Glomerular endothelial cell (primary cell): Measurements from ENCODE around the gene VPREB1. TPM values are rescaled to one million over a fixed set of nuclear protein-coding genes. Genes with fewer than 3 reads are reported as not detected.
"Not testable (repeated sequence)": the region's sequence is repeated elsewhere in the genome, so short reads cannot be mapped to it uniquely, and the experiment has no call there.

Source experiments
- DNase-seq: peaks from one replicate; pipeline ENCODE4 v3.0.0-alpha.2; 2011; ENCODE audit warnings: low read depth, low spot score; ENCODE audit errors: extremely low read depth
- total RNA-seq: library from RNA; depleted of rRNA; stranded (reverse); fragments of >200 nt; gene quantifications from 2 replicates; pipeline ENCODE4 v1.2.3, GENCODE V29; 2015

The VPREB1 gene
- total RNA-seq, 1 donor from 2014 or later: not detected

- DNase-seq: no peak
These were observed 31.4 kb upstream of the VPREB1 start for GRCh38 chr22:22213231-22213630.

GRCh38 chr22:22214819-22215329 lies 29.7 kb upstream of the VPREB1 start:
- DNase-seq: no peak

- DNase-seq: no peak
These were observed 28.7 kb upstream of the VPREB1 start for GRCh38 chr22:22215659-22216449.

- no peak for DNase-seq
These were observed 28.1 kb upstream of the VPREB1 start for GRCh38 chr22:22216450-22216959.

GRCh38 chr22:22218302-22218701 lies 26.3 kb upstream of the VPREB1 start:
- no peak for DNase-seq

- no peak for DNase-seq
These were observed 25.2 kb upstream of the VPREB1 start for GRCh38 chr22:22219140-22219996.

GRCh38 chr22:22221043-22221442 lies 23.5 kb upstream of the VPREB1 start:
- not testable (repeated sequence) for DNase-seq

- no peak for DNase-seq
These were observed 18.0 kb upstream of the VPREB1 start for GRCh38 chr22:22226448-22227187.

GRCh38 chr22:22228421-22228820 lies 16.2 kb upstream of the VPREB1 start:
- no peak for DNase-seq

GRCh38 chr22:22228921-22229320 lies 15.7 kb upstream of the VPREB1 start:
- no peak for DNase-seq

- DNase-seq: no peak
These were observed 14.7 kb upstream of the VPREB1 start for GRCh38 chr22:22229683-22230420.

GRCh38 chr22:22230438-22230837 lies 14.1 kb upstream of the VPREB1 start:
- no peak for DNase-seq

- no peak for DNase-seq
These were observed 11.5 kb upstream of the VPREB1 start for GRCh38 chr22:22233081-22233480.

GRCh38 chr22:22235558-22235957 lies 9.0 kb upstream of the VPREB1 start:
- peak; percentile 9 for DNase-seq

GRCh38 chr22:22237521-22237920 lies 7.1 kb upstream of the VPREB1 start:
- no peak for DNase-seq

GRCh38 chr22:22239311-22239939 lies 5.2 kb upstream of the VPREB1 start:
- no peak for DNase-seq

GRCh38 chr22:22241554-22241898 lies 3.1 kb upstream of the VPREB1 start:
- no peak for DNase-seq

- no peak for DNase-seq
These were observed 2.1 kb upstream of the VPREB1 start for GRCh38 chr22:22242488-22242887.

GRCh38 chr22:22243033-22243680 lies 1.4 kb upstream of the VPREB1 start:
- DNase-seq: no peak
